ENCODE measurements around the gene PDZRN3. TPM values are rescaled to one million over a fixed set of nuclear protein-coding genes. Genes with fewer than 3 reads are reported as not detected.

The PDZRN3 gene
- total RNA-seq, 1 experiment from 2014 or later = not detected

GRCh38 chr3:73597476-73597875 is 27.3 kb downstream of the PDZRN3 start:
- H3K4me3 ChIP-seq (ENCODE audit: low read depth in 2 of 2, low read length in 2 of 2) = no peak overlapping the region
- ATAC-seq = no peak
- ChIA-PET CTCF (no interaction called here), POLR2A (no interaction called here)
- H3K9me3 ChIP-seq (ENCODE audit: control insufficient read depth, insufficient read depth, low read depth, low read length) = no peaks in the 10 kb centered on the region
- BruUV-seq (replicated peaks) = no TSS peak
- no peaks in the 10 kb centered on the region for H3K27me3 ChIP-seq (ENCODE audit: control insufficient read depth, insufficient read depth, low read length)
- no peak overlapping the region for H3K27ac ChIP-seq (ENCODE audit: low read length)
- TF ChIP-seq SIN3A (IDR thresholded peaks at IDR 0.05; ENCODE audit: borderline replicate concordance, insufficient read depth, low read depth, low read length) (no peak), CTCF (IDR thresholded peaks at IDR 0.05) (no peak), POLR2AphosphoS5 (IDR thresholded peaks at IDR 0.05; ENCODE audit: low read depth, low read length) (no peak), TCF7L2 (IDR thresholded peaks at IDR 0.05; ENCODE audit: low read depth, low read length) (no peak), REST (IDR thresholded peaks at IDR 0.05; ENCODE audit: insufficient read depth in 1 of 2, low read depth in 2 of 2, low read length in 1 of 2) (no peak)
- DNase-seq (ENCODE audit: low read depth, low spot score) = no peak
- no peaks in the 10 kb centered on the region for H3K4me1 ChIP-seq (ENCODE audit: control insufficient read depth, insufficient read depth, low read length)
- in situ Hi-C loops (cut with HindIII; ENCODE audit: low pct_unique_long_range_greater_than_20kb, low sequenced_read_pairs) = no loop called here
- no peaks in the 10 kb centered on the region for H3K36me3 ChIP-seq (ENCODE audit: control insufficient read depth, insufficient read depth, low read length)
- intact Hi-C loops (cut with micrococcal nuclease; ENCODE audit: unreplicated experiment) = no loop called here

GRCh38 chr3:73592154-73593144 is 32.3 kb downstream of the PDZRN3 start:
- Histone ChIP-seq H3K27me3 (ENCODE audit: control insufficient read depth, insufficient read depth, low read length) (no peaks in the 10 kb centered on the region), H3K4me1 (ENCODE audit: control insufficient read depth, insufficient read depth, low read length) (no peaks in the 10 kb centered on the region), H3K4me3 (ENCODE audit: low read depth in 2 of 2, low read length in 2 of 2) (no peak overlapping the region), H3K9me3 (ENCODE audit: control insufficient read depth, insufficient read depth, low read depth, low read length) (no peaks in the 10 kb centered on the region), H3K27ac (ENCODE audit: low read length) (no peak overlapping the region), H3K36me3 (ENCODE audit: control insufficient read depth, insufficient read depth, low read length) (no peaks in the 10 kb centered on the region)
- DNase-seq (ENCODE audit: low read depth, low spot score) (no peak), ATAC-seq (no peak)
- TF ChIP-seq TCF7L2 (IDR thresholded peaks at IDR 0.05; ENCODE audit: low read depth, low read length) (no peak), REST (IDR thresholded peaks at IDR 0.05; ENCODE audit: insufficient read depth in 1 of 2, low read depth in 2 of 2, low read length in 1 of 2) (no peak), SIN3A (IDR thresholded peaks at IDR 0.05; ENCODE audit: borderline replicate concordance, insufficient read depth, low read depth, low read length) (no peak), POLR2AphosphoS5 (IDR thresholded peaks at IDR 0.05; ENCODE audit: low read depth, low read length) (no peak), CTCF (IDR thresholded peaks at IDR 0.05) (no peak)
- in situ Hi-C loops (cut with HindIII; ENCODE audit: low pct_unique_long_range_greater_than_20kb, low sequenced_read_pairs) (no loop called here), intact Hi-C loops (cut with micrococcal nuclease; ENCODE audit: unreplicated experiment) (no loop called here)
- no TSS peak for BruUV-seq (replicated peaks)
- ChIA-PET CTCF (no interaction called here), POLR2A (no interaction called here)
